ENCODE results near the gene RPRD1B.

Gene RPRD1B

DNA sequence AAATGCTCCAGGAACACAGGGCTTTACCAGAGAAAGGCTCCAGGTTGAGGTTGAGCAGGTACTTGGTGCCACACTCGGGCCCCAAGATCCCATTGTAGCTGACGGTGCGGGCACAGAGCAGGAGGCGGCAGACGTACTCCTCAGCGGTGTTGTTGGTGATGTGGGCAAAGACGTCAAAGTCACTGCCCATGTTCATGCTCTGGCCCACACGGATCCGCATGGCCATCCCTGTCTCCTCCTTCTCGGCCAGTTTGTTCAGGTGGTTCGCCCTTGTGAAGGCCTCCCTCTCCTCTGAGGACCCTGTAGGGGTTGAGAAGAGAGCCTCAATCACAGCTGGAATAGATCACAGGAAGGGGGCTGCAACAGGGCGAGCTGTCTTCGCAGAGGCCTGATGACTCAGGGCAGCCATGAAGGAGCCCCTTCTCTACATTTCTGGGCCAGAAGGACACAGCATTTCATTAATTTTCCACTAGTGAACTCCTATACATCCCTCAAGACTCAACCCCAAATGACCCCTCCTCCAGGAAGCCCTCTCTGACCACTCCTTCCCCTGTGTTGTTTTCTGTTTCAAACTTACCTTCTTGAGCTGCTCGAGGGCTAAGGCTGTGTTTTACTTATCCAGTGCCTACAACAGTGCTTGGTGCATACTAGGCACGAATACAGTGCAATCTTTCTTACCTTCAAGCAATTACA is 104.7 kb downstream of the RPRD1B start:
- no peak for DNase-seq

DNA sequence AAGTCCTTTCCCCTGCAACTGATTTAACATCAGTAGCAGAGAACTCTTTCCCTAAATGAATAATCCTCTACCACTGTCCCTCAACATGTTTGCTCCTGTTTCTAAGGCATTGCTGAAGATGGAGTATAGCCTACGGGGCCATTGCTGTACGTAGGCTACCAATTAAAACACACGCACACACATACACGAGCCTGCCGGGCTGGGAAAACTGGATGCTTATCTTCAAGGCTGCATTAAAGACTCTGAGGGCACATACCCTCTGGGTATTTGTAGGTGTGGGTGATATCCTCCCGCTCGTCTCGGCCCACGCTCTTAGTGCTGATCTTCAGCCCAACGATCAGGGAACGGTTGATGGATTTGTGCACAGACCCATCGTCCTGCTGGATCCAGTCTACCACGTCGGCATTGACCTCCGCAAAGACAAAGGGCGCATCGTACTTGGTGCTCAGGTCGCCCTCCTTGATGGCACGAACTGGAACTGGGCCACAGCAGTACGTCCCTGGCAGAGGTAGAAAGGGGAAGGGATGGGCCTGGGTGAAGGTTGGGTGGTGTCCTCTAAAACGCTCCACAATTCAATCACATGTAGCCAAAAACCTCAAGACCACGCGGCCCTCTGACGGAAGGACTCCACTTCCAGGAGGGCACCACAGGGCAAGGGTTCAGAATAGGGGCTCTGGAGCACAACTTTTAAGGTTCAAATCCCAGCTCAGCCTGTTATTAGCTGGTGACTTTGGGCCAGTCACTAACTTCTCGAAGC is 105.8 kb downstream of the RPRD1B start:
- no peak for DNase-seq

DNA sequence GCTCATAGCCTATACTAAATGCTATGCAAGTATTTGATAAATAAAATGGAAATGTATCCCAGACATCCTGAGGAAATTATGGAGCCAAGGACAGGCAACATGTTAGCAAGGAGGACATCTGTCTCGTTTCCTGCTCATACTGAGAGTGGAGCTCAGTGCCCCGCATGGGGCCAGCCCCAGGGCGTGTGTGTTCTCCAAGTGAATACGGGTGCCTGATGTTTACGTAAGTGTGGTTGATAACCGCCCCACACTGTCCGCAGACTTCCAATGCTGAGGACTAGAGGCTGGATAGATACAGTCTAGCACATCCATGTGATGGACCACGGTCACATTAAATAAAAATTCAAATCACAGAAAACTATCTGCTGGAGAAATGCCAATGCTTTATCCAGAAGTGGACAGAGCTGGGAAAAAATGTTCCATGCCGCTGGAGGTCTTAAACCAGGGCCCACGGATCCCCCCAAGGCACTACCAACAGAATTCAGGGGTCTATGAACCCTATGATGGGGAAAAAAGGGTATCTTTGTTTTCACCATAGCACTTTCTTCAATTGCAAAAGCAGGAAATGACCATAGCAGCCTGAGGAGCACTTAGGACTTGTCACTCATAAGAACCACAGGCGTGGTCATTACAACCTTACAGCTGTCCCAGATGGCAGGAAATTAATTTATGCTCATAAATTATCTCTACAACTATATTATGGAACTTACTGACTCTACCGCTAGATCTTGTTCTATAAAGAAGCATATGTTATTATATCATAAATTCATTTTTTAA is 106.6 kb downstream of the RPRD1B start:
- DNase-seq: no peak

DNA sequence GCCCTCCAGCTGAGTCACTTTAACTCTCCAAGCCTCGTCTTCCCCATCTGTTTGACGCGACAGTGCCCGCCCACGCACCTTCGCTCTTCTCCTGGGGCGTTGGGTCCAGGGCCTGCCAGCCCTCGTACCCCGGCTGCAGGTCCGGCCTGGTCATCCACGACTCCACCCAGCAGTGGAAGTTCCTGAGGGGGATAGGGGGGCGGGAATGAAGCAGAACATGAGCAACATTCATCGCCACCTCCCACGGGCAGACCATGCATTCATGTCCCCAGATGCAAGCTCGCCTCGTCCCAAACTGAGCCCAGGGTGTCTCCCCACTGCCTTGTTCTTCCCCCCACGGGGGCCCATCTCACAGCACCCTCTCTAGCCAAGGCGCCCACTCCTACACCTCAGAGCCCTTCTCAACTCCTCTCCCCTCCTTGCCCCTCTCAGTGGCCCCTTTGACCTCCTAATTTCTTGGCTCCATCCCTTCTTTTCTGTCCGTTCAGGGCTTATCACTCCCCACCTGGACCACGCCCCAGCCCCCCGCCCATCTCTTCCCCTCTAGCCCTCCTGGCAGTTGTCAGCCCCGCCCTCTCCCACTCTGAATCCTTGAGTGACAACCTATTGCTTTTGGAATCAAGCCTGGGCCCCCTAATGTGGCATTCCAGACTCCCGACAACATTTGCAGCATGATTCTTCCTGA is 107.8 kb downstream of the RPRD1B start:
- no peak for DNase-seq

Measured in activated CD4-positive, alpha-beta T cell treated with anti-CD3 and anti-CD28 coated beads, Interleukin-2, amount 50 U/mL, for 4 hours (primary cell).